PC-3 (cell line): Measurements from ENCODE around the gene KRTAP12-3. TPM values are rescaled to one million over a fixed set of nuclear protein-coding genes. Genes with fewer than 3 reads are reported as not detected.

Source experiments
- ATAC-seq: fragments of 200-7000 bp; cut with Tn5 transposase; 2 replicates; pipeline ENCODE4 v1.9.1; 2020; ENCODE audit warnings: mild to moderate bottlenecking, moderate library complexity
- BruUV-seq: library from RNA; stranded (reverse); fragments of 400-500 nt; replicated peaks from 2 replicates; lab custom pipeline; 2021; lab: Mats Ljungman, UMichigan
- CTCF ChIA-PET: fragments of 300-600 bp; sonication (Branson Sonifier 250); formaldehyde crosslinking; loops from one replicate; lab custom pipeline; 2022; ENCODE audit warnings: antibody characterized with exemption; lab: Charles Lee
- POLR2A ChIA-PET: fragments of 300-600 bp; sonication (Branson Sonifier 250); formaldehyde crosslinking; loops from one replicate; lab custom pipeline; 2022; ENCODE audit warnings: antibody characterized with exemption; ENCODE audit not compliant: unreplicated experiment; lab: Charles Lee
- DNase-seq: peaks from one replicate; pipeline ENCODE4 v3.0.0-alpha.2; 2015
- H2AFZ ChIP-seq: fragments of 300-600 bp; sonication (generic); 2 replicates; pipeline ENCODE4 v1.6.0; 2016; ENCODE audit warnings: antibody characterized with exemption, low read length
- H3F3A ChIP-seq: fragments of 300-600 bp; sonication (generic); one replicate; pipeline ENCODE4 v1.6.0; 2017; ENCODE audit warnings: antibody characterized with exemption, low read length, control low read depth, mild to moderate bottlenecking; ENCODE audit not compliant: unreplicated experiment
- H3K27ac ChIP-seq: fragments of 300-600 bp; sonication (generic); 2 replicates; pipeline ENCODE4 v1.5.1; 2016; ENCODE audit warnings: mild to moderate bottlenecking, low read length
- H3K27me3 ChIP-seq: fragments of 300-600 bp; sonication (generic); 2 replicates; pipeline ENCODE4 v1.6.1; 2016; ENCODE audit warnings: low read length, mixed read lengths
- H3K36me3 ChIP-seq: fragments of 300-600 bp; sonication (generic); 2 replicates; pipeline ENCODE4 v1.6.1; 2016; ENCODE audit warnings: low read depth, mixed run types, low read length, mixed read lengths
- H3K4me1 ChIP-seq: fragments of 300-600 bp; sonication (generic); 2 replicates; pipeline ENCODE4 v1.5.1; 2016; ENCODE audit warnings: low read length; ENCODE audit not compliant: insufficient read depth
- H3K4me2 ChIP-seq: fragments of 300-600 bp; sonication (generic); 2 replicates; pipeline ENCODE4 v1.6.0; 2016; ENCODE audit warnings: low read length
- H3K4me3 ChIP-seq: fragments of 300-600 bp; sonication (generic); 2 replicates; pipeline ENCODE4 v1.5.1; 2016; ENCODE audit warnings: mild to moderate bottlenecking, low read length, mixed read lengths
- H3K79me2 ChIP-seq: fragments of 300-600 bp; sonication (generic); 2 replicates; pipeline ENCODE4 v1.6.1; 2017; ENCODE audit warnings: low read length, mixed read lengths
- H3K9ac ChIP-seq: fragments of 300-600 bp; sonication (generic); 2 replicates; pipeline ENCODE4 v1.6.0; 2016; ENCODE audit warnings: mild to moderate bottlenecking, low read length
- H3K9me2 ChIP-seq: fragments of 300-600 bp; sonication (generic); replicated peaks from 2 replicates; pipeline ENCODE4 v1.6.1; 2016; ENCODE audit warnings: mixed run types, low read length, mixed read lengths
- H3K9me3 ChIP-seq: fragments of 300-600 bp; sonication (generic); 2 replicates; pipeline ENCODE4 v1.6.1; 2016; ENCODE audit warnings: low read length, mixed read lengths
- H4K20me1 ChIP-seq: fragments of 300-600 bp; sonication (generic); 2 replicates; pipeline ENCODE4 v1.6.1; 2016; ENCODE audit warnings: low read length, mixed read lengths
- EZH2 ChIP-seq: fragments of 300-600 bp; sonication (generic); IDR thresholded peaks from one replicate; pipeline ENCODE4 v1.6.1; 2017; ENCODE audit warnings: antibody characterized with exemption, mild to moderate bottlenecking, low read length; ENCODE audit not compliant: unreplicated experiment
- EZH2phosphoT487 ChIP-seq: fragments of 300-600 bp; sonication (generic); IDR thresholded peaks from 2 replicates; pipeline ENCODE4 v1.6.1; 2018; ENCODE audit warnings: mild to moderate bottlenecking, antibody characterized with exemption, low read length, borderline replicate concordance
- intact Hi-C: fragments of 100-400 bp; cut with micrococcal nuclease; formaldehyde crosslinking; loops from 2 replicates; pipeline ENCODE4 v1.9.0; 2023
- total RNA-seq: library from RNA; depleted of rRNA; stranded (reverse); fragments of >200 nt; gene quantifications from 2 replicates; pipeline ENCODE4 v1.2.3, GENCODE V29; 2014
- TF ChIP-seq, protein P1 (sequence below): fragments of 300-600 bp; sonication (generic); conservative IDR thresholded peaks from 2 replicates; pipeline ENCODE4 v1.5.1; 2017; ENCODE audit warnings: antibody characterized with exemption, low read depth, mild to moderate bottlenecking, low read length

KRTAP12-3 gene
- total RNA-seq, 1 experiment from 2014 or later = not detected

DNA sequence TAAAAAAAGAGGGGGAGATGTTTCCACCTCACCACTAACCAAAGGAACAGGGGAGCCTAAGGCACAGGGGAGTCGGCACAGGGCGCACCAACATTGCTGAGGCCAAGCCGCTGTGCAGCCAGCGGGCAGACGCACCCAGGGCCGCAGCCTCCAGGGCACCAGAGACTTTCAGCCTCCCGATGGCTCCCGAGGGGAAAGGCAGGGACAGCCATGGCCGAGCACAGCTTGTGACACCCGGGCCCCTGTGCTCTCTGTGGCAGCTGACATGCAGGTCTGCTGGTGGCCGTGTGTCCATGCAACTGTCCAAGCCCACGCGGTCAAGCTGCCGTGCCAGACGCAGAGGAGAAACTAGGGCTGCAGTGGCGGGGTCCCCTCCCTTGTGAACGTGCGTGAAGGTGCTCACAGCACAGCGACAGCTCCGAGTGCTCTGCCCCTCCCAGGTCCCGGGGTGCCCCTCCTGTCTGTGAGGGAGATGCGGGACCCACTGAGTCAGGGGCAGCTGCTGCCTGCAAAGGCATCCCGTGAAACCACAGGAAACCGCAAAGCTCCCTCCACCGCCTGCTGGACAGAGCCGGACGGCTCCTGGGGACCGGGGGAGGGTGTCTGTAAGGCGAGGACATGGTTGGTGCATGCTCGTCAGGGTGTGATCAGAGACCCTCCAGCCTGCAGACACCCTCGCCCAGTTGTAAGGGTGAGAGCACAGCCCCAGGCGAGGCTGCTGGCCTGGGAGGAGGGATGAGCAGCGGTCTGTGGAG lies 9.0 kb upstream of the KRTAP12-3 start:
- no TSS peak for BruUV-seq
- ATAC-seq (no peak), DNase-seq (no peak)
- no peaks in the 10 kb centered on the region for H4K20me1 ChIP-seq
- POLR2A ChIA-PET = no interaction called here
- H3K4me2 ChIP-seq = no peak overlapping the region
- no peaks in the 10 kb centered on the region for H3K79me2 ChIP-seq
- TF ChIP-seq, protein P1, sequence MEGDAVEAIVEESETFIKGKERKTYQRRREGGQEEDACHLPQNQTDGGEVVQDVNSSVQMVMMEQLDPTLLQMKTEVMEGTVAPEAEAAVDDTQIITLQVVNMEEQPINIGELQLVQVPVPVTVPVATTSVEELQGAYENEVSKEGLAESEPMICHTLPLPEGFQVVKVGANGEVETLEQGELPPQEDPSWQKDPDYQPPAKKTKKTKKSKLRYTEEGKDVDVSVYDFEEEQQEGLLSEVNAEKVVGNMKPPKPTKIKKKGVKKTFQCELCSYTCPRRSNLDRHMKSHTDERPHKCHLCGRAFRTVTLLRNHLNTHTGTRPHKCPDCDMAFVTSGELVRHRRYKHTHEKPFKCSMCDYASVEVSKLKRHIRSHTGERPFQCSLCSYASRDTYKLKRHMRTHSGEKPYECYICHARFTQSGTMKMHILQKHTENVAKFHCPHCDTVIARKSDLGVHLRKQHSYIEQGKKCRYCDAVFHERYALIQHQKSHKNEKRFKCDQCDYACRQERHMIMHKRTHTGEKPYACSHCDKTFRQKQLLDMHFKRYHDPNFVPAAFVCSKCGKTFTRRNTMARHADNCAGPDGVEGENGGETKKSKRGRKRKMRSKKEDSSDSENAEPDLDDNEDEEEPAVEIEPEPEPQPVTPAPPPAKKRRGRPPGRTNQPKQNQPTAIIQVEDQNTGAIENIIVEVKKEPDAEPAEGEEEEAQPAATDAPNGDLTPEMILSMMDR = no peak
- no peak for TF ChIP-seq EZH2
- TF ChIP-seq EZH2phosphoT487 = no peak
- H3K4me3 ChIP-seq = no peak overlapping the region
- no peaks in the 10 kb centered on the region for H3F3A ChIP-seq
- H3K36me3 ChIP-seq = no peaks in the 10 kb centered on the region
- H3K4me1 ChIP-seq = no peaks in the 10 kb centered on the region
- H3K27ac ChIP-seq = no peak overlapping the region
- no peak overlapping the region for H2AFZ ChIP-seq
- H3K9ac ChIP-seq = no peak overlapping the region
- no peaks in the 10 kb centered on the region for H3K9me2 ChIP-seq
- H3K9me3 ChIP-seq = no peaks in the 10 kb centered on the region
- no peaks in the 10 kb centered on the region for H3K27me3 ChIP-seq
- CTCF ChIA-PET = no interaction called here
- intact Hi-C loops = no loop called here

DNA sequence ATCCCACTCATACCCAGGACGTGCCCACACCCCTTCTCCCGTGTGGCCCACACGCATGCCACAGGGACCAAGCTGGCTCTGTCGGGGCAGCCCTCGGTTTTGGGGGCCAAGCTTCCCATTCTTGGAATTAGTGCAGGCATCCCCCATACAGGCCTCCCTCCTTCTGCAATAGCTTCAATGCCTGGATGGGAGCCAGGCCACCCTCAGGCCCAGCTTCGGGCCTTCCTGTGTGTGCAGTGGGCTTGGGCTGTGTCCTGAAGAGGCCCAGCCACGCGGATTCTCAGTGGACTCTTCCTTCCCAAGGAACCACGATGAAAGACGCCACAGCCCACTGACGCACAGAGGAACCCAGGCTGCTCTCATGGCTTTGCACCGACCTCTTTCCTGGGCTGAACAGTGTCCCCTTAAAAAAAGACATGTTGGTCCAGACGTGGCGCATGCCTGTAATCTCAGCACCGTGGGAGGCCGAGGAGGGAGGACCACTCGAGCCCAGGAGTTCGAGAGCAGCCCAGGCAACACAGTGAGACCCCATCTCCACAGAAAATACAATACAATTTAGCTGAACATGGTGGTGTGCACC lies 8.1 kb upstream of the KRTAP12-3 start:
- no peaks in the 10 kb centered on the region for H3K4me1 ChIP-seq
- no peaks in the 10 kb centered on the region for H3F3A ChIP-seq
- H3K4me2 ChIP-seq = no peak overlapping the region
- no peaks in the 10 kb centered on the region for H3K79me2 ChIP-seq
- DNase-seq (no peak), ATAC-seq (no peak)
- intact Hi-C loops = no loop called here
- H3K27me3 ChIP-seq = no peaks in the 10 kb centered on the region
- ChIA-PET POLR2A (no interaction called here), CTCF (no interaction called here)
- BruUV-seq = no TSS peak
- no peak overlapping the region for H2AFZ ChIP-seq
- no peak for TF ChIP-seq EZH2phosphoT487
- TF ChIP-seq EZH2 = no peak
- TF ChIP-seq, protein P1 = no peak
- H3K27ac ChIP-seq = no peak overlapping the region
- no peaks in the 10 kb centered on the region for H4K20me1 ChIP-seq
- H3K36me3 ChIP-seq = no peaks in the 10 kb centered on the region
- H3K9ac ChIP-seq = no peak overlapping the region
- no peaks in the 10 kb centered on the region for H3K9me3 ChIP-seq
- no peak overlapping the region for H3K4me3 ChIP-seq
- no peaks in the 10 kb centered on the region for H3K9me2 ChIP-seq
